C4-2B (cell line): ENCODE results near the gene PRKCD.

ENCODE experiments used
- CTCF ChIP-seq: fragments of 450-650 bp; conservative IDR thresholded peaks from 2 replicates; pipeline ENCODE4 v1.5.1; 2017; ENCODE audit warnings: mild to moderate bottlenecking
- ZFX ChIP-seq: fragments of 450-650 bp; IDR thresholded peaks from 2 replicates; pipeline ENCODE4 v1.6.1; 2017

GRCh38 chr3:53153264-53153823 lies 7.7 kb upstream of the PRKCD start:
- TF ChIP-seq CTCF (no peak), ZFX (no peak)
